ENCODE data around the gene ODAD2. TPM values are rescaled to one million over a fixed set of nuclear protein-coding genes. Genes with fewer than 3 reads are reported as not detected.

The ODAD2 gene
- total RNA-seq, 1 experiment from 2014 or later, result 20.4 TPM

DNA sequence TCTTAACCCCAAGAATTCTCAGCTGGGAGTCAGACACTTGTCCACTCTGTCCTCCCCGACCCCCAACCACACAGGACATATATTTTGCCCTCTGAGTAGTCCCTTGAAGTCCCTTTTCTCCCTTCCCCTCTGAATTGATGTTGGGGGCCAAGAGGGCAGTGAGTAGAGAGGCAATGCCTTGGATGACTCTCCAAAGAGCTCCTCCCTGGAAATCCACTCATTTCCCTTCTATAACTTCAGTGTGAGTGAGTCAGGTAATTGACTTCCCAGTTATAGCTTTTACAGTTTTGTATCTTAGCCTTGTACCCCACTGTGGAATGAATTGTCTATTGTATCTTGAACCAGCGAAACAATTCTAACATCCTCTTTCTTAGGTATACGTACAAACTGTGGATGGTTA lies 9.2 kb upstream of the ODAD2 start:
- Histone ChIP-seq H3K27me3 (ENCODE audit: insufficient read depth, low read length) (no peaks in the 10 kb centered on the region), H4K20me1 (ENCODE audit: insufficient read depth) (no peaks in the 10 kb centered on the region), H3K4me1 (ENCODE audit: control insufficient read depth in 1 of 2, insufficient read depth in 2 of 2, low read length in 2 of 2) (peaks cover 0 to 11% of the 10 kb centered on the region in 2 experiments; a peak in 1 of 4 replicates), H3K27ac (ENCODE audit: low read depth, low read length) (no peak overlapping the region), H3K9me2 (ENCODE audit: insufficient read depth) (no peaks in the 10 kb centered on the region), H3K9me3 (ENCODE audit: control insufficient read depth in 1 of 2, insufficient read depth in 1 of 2, low read depth in 1 of 2, low read length in 2 of 2) (no peaks in the 10 kb centered on the region), H3K4me3 (replicated peaks in 1 of 2; ENCODE audit: low read depth in 1 of 2, low read length in 2 of 2) (no peak overlapping the region), H2AFZ (ENCODE audit: low read depth, low read length, poor library complexity, severe bottlenecking) (no peak overlapping the region), H3K9ac (ENCODE audit: low read length) (no peak overlapping the region), H3K4me2 (ENCODE audit: low read length) (no peak overlapping the region), H3K36me3 (ENCODE audit: control insufficient read depth in 1 of 2, insufficient read depth in 2 of 2, low read length in 2 of 2) (no peaks in the 10 kb centered on the region), H3K79me2 (ENCODE audit: insufficient read depth, low read length) (no peaks in the 10 kb centered on the region)
- ChIA-PET RAD21 (ENCODE audit: low non-redundant PET in 1 of 2, low total read pairs in 2 of 2, uncharacterized antibody in 2 of 2, unreplicated experiment in 2 of 2) (no interaction called here), CTCF (no interaction called here), POLR2A (no interaction called here)
- ATAC-seq, result no peak
- TF ChIP-seq POLR2A (IDR thresholded peaks at IDR 0.05; ENCODE audit: borderline replicate concordance, extremely low read depth, insufficient read depth, insufficient read length), result no peak
- no peak for TF ChIP-seq EZH2phosphoT487 (IDR thresholded peaks at IDR 0.05; ENCODE audit: borderline replicate concordance)
- no peak for TF ChIP-seq ELF1 (IDR thresholded peaks at IDR 0.05; ENCODE audit: borderline replicate concordance, low read depth)
- TF ChIP-seq, protein P1, sequence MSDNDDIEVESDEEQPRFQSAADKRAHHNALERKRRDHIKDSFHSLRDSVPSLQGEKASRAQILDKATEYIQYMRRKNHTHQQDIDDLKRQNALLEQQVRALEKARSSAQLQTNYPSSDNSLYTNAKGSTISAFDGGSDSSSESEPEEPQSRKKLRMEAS (IDR thresholded peaks at IDR 0.05), result no peak
- TF ChIP-seq CBX3 (IDR thresholded peaks at IDR 0.05; ENCODE audit: low read depth), result no peak
- no peak for TF ChIP-seq ZFX (IDR thresholded peaks at IDR 0.05)
- no peak for TF ChIP-seq ZNF274 (IDR thresholded peaks at IDR 0.05; ENCODE audit: low read depth, low read length)
- TF ChIP-seq SRF (IDR thresholded peaks at IDR 0.05; ENCODE audit: low read depth), result no peak
- TF ChIP-seq, protein P2, sequence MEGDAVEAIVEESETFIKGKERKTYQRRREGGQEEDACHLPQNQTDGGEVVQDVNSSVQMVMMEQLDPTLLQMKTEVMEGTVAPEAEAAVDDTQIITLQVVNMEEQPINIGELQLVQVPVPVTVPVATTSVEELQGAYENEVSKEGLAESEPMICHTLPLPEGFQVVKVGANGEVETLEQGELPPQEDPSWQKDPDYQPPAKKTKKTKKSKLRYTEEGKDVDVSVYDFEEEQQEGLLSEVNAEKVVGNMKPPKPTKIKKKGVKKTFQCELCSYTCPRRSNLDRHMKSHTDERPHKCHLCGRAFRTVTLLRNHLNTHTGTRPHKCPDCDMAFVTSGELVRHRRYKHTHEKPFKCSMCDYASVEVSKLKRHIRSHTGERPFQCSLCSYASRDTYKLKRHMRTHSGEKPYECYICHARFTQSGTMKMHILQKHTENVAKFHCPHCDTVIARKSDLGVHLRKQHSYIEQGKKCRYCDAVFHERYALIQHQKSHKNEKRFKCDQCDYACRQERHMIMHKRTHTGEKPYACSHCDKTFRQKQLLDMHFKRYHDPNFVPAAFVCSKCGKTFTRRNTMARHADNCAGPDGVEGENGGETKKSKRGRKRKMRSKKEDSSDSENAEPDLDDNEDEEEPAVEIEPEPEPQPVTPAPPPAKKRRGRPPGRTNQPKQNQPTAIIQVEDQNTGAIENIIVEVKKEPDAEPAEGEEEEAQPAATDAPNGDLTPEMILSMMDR (IDR thresholded peaks at IDR 0.05 in 2 of 3, conservative IDR thresholded peaks at IDR 0.05 in 1 of 3; ENCODE audit: borderline replicate concordance in 1 of 3, insufficient read depth in 1 of 3, low read depth in 2 of 3, low read length in 2 of 3), result no peak
- no peak for TF ChIP-seq POLR2AphosphoS5 (IDR thresholded peaks at IDR 0.05; ENCODE audit: low read depth, low read length)
- TF ChIP-seq SP1 (IDR thresholded peaks at IDR 0.05; ENCODE audit: low read depth), result no peak
- TF ChIP-seq CEBPB (IDR thresholded peaks at IDR 0.05; ENCODE audit: low read depth), result no peak
- TF ChIP-seq, protein P3, sequence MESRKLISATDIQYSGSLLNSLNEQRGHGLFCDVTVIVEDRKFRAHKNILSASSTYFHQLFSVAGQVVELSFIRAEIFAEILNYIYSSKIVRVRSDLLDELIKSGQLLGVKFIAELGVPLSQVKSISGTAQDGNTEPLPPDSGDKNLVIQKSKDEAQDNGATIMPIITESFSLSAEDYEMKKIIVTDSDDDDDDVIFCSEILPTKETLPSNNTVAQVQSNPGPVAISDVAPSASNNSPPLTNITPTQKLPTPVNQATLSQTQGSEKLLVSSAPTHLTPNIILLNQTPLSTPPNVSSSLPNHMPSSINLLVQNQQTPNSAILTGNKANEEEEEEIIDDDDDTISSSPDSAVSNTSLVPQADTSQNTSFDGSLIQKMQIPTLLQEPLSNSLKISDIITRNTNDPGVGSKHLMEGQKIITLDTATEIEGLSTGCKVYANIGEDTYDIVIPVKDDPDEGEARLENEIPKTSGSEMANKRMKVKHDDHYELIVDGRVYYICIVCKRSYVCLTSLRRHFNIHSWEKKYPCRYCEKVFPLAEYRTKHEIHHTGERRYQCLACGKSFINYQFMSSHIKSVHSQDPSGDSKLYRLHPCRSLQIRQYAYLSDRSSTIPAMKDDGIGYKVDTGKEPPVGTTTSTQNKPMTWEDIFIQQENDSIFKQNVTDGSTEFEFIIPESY (IDR thresholded peaks at IDR 0.05; ENCODE audit: extremely low read depth, insufficient replicate concordance, low read length), result no peak
- no peak for TF ChIP-seq JUND (IDR thresholded peaks at IDR 0.05)
- BruUV-seq (replicated peaks), result no TSS peak
- intact Hi-C loops (cut with micrococcal nuclease), result no loop called here
- no peak for DNase-seq (ENCODE audit: low read depth, low spot score)

Data from HCT116 (cell line).